ENCODE data around the gene CPLX1. TPM values are rescaled to one million over a fixed set of nuclear protein-coding genes. Genes with fewer than 3 reads are reported as not detected.

The CPLX1 gene
- total RNA-seq, 1 experiment from 2014 or later, result 14.5 TPM

GRCh38 chr4:788636-789297, 37.2 kb downstream of the CPLX1 start:
- Histone ChIP-seq H3K36me3 (ENCODE audit: control insufficient read depth in 1 of 2, insufficient read depth in 2 of 2, low read length in 2 of 2) (no peaks in the 10 kb centered on the region), H3K4me3 (replicated peaks in 1 of 2; ENCODE audit: low read depth in 1 of 2, low read length in 2 of 2) (no peak overlapping the region), H3K27ac (ENCODE audit: low read depth, low read length) (no peak overlapping the region), H3K9me3 (ENCODE audit: control insufficient read depth in 1 of 2, insufficient read depth in 1 of 2, low read depth in 1 of 2, low read length in 2 of 2) (no peaks in the 10 kb centered on the region), H4K20me1 (ENCODE audit: insufficient read depth) (no peaks in the 10 kb centered on the region), H3K79me2 (ENCODE audit: insufficient read depth, low read length) (no peaks in the 10 kb centered on the region), H3K4me2 (ENCODE audit: low read length) (no peak overlapping the region), H3K9ac (ENCODE audit: low read length) (no peak overlapping the region), H3K4me1 (ENCODE audit: control insufficient read depth in 1 of 2, insufficient read depth in 2 of 2, low read length in 2 of 2) (no peaks in the 10 kb centered on the region), H3K27me3 (ENCODE audit: insufficient read depth, low read length) (no peaks in the 10 kb centered on the region), H3K9me2 (ENCODE audit: insufficient read depth) (no peaks in the 10 kb centered on the region), H2AFZ (ENCODE audit: low read depth, low read length, poor library complexity, severe bottlenecking) (no peak overlapping the region)
- BruUV-seq (replicated peaks), result no TSS peak
- ATAC-seq (no peak; the same call in 1 of the 2 replicates), DNase-seq (ENCODE audit: low read depth, low spot score) (no peak)
- ChIA-PET POLR2A (no interaction called here), RAD21 (ENCODE audit: low non-redundant PET in 1 of 2, low total read pairs in 2 of 2, uncharacterized antibody in 2 of 2, unreplicated experiment in 2 of 2) (no interaction called here), CTCF (no interaction called here)
- TF ChIP-seq CTCF (IDR thresholded peaks at IDR 0.05 in 2 of 3, conservative IDR thresholded peaks at IDR 0.05 in 1 of 3; ENCODE audit: borderline replicate concordance in 1 of 3, insufficient read depth in 1 of 3, low read depth in 2 of 3, low read length in 2 of 3), result no peak
- intact Hi-C loops (cut with micrococcal nuclease), result no loop called here

- ChIA-PET POLR2A (no interaction called here), CTCF (no interaction called here), RAD21 (ENCODE audit: low non-redundant PET in 1 of 2, low total read pairs in 2 of 2, uncharacterized antibody in 2 of 2, unreplicated experiment in 2 of 2) (no interaction called here)
- TF ChIP-seq CBX3 (IDR thresholded peaks at IDR 0.05; ENCODE audit: low read depth) (no peak), POLR2A (IDR thresholded peaks at IDR 0.05; ENCODE audit: borderline replicate concordance, extremely low read depth, insufficient read depth, insufficient read length) (no peak), EZH2 (IDR thresholded peaks at IDR 0.05) (no peak), ZFX (IDR thresholded peaks at IDR 0.05) (no peak), MAX (IDR thresholded peaks at IDR 0.05) (no peak), YY1 (IDR thresholded peaks at IDR 0.05; ENCODE audit: extremely low read depth, insufficient replicate concordance, low read depth, low read length) (no peak), POLR2AphosphoS5 (IDR thresholded peaks at IDR 0.05; ENCODE audit: low read depth, low read length) (no peak), ZBTB33 (IDR thresholded peaks at IDR 0.05; ENCODE audit: extremely low read depth, insufficient replicate concordance, low read length) (no peak), SP1 (IDR thresholded peaks at IDR 0.05; ENCODE audit: low read depth) (no peak), EGR1 (IDR thresholded peaks at IDR 0.05; ENCODE audit: low read depth) (no peak)
- H3K9me3 ChIP-seq (ENCODE audit: control insufficient read depth in 1 of 2, insufficient read depth in 1 of 2, low read depth in 1 of 2, low read length in 2 of 2), result no peaks in the 10 kb centered on the region
- no peaks in the 10 kb centered on the region for H3K9me2 ChIP-seq (ENCODE audit: insufficient read depth)
- H3K4me1 ChIP-seq (ENCODE audit: control insufficient read depth in 1 of 2, insufficient read depth in 2 of 2, low read length in 2 of 2), result peaks cover 0 to 2% of the 10 kb centered on the region in 2 experiments; a peak in 2 of 4 replicates
- no peak for DNase-seq (ENCODE audit: low read depth, low spot score)
- no peaks in the 10 kb centered on the region for H3K79me2 ChIP-seq (ENCODE audit: insufficient read depth, low read length)
- ATAC-seq, result no peak
- no TSS peak for BruUV-seq (replicated peaks)
- H3K36me3 ChIP-seq (ENCODE audit: control insufficient read depth in 1 of 2, insufficient read depth in 2 of 2, low read length in 2 of 2), result no peaks in the 10 kb centered on the region
- H4K20me1 ChIP-seq (ENCODE audit: insufficient read depth), result no peaks in the 10 kb centered on the region
- no peak overlapping the region for H2AFZ ChIP-seq (ENCODE audit: low read depth, low read length, poor library complexity, severe bottlenecking)
- H3K4me2 ChIP-seq (ENCODE audit: low read length), result no peak overlapping the region
- no peaks in the 10 kb centered on the region for H3K27me3 ChIP-seq (ENCODE audit: insufficient read depth, low read length)
- intact Hi-C loops (cut with micrococcal nuclease), result no loop called here
- H3K9ac ChIP-seq (ENCODE audit: low read length), result no peak overlapping the region
- H3K4me3 ChIP-seq (replicated peaks in 1 of 2; ENCODE audit: low read depth in 1 of 2, low read length in 2 of 2), result no peak overlapping the region
- no peak overlapping the region for H3K27ac ChIP-seq (ENCODE audit: low read depth, low read length)
Observed at GRCh38 chr4:788006-788635, 37.8 kb downstream of the CPLX1 start.
